GM19395 (cell line): ENCODE results near the gene MRPL2.

Source experiments
- ATAC-seq: cut with Tn5 transposase; IDR thresholded peaks from one replicate; pipeline ENCODE4 v1.9.1; 2021; ENCODE audit warnings: mild to moderate bottlenecking, moderate library complexity; ENCODE audit not compliant: unreplicated experiment

MRPL2 gene

GRCh38 chr6:43021270-43022047 is 37.8 kb downstream of the MRPL2 start, which contains the start of gene RRP36:
Gene RRP36 (plus strand): TSS chr6:43021623. CDS start chr6:43021655, 32 bp downstream.
- peak; percentile 82 for ATAC-seq

DNA sequence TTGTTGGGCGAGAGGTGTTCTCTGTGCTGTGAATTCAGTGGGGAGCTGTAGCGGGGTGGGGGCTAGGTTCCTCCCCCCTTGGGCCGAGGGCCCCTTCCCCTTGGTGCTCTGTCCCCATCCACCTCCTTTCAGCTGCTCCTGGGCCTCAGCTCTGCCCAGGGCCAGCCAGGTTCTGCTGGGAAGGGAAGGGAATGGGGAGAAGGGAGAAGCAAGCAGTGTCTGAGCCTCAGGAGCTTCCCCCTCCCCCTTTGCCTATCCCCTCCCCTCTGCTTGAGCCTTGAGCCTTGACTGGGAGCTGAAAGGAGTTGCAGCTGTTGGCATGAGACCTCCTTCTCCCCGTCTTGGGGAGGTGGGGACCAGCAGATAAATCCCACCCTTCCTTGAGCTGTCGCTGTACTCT is 38.4 kb downstream of the MRPL2 start:
- no peak for ATAC-seq

- ATAC-seq = no peak
Measured at GRCh38 chr6:43020052-43020705, 39.1 kb downstream of the MRPL2 start.

GRCh38 chr6:43019152-43019551 is 40.1 kb downstream of the MRPL2 start:
- ATAC-seq = no peak

- ATAC-seq = no peak
Measured at GRCh38 chr6:43016943-43017334, 42.3 kb downstream of the MRPL2 start.

- ATAC-seq = no peak
Measured at GRCh38 chr6:43016176-43016942, 42.9 kb downstream of the MRPL2 start.

DNA sequence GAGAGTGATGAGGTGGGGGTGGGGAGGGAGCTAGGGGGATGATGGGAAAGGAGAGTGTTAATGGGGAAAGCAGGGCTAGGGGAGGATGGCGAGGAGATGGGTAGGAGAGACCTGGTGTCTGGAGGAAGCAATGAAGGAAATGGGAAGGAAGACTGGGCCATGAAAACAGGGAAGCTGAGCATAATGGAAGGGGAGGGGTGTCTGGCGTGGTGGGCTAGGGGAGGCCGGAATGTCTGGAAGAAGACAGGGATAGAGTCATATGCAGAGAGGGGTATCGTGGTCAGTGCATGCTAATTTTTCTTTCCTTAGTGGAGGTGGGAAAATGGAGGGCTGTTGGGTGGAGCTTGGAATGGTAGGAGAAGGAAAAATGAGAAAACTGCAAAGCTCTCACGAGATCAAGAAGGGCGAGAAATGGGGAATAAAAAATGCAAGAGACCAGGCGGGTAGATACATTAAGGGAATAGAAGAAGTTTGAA is 44.8 kb downstream of the MRPL2 start:
- ATAC-seq = no peak

DNA sequence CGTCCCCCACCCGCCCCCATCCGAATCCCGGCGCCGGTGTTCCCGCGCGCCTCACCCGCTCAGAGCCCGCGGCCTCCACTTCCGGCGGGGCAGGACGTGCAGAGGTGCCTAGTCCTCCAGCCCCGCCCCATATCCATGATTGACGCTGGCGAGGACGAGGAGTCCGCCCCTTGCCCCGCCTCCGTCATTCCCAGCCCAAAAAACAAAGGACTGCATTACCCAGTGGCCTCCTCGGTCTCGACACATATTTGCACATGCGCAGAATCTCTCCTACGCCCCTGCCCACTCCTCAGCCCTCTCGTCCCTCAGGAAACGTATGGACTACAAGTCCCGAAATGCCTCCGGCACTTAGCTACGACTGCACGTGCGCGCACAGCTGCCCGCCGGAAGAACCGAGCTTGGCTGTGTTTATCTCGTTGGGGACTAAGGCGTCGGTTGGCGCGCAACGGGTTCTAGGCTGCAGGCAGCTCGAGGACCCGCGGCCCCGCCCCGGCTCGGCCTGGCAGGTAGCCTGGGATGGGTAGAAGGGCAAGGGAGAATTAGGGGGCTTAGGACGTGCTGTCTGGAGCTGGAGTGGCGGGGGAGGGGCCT is 45.3 kb downstream of the MRPL2 start, which contains the start of the genes KLHDC3 and MEA1:
TSS of gene KLHDC3 (plus strand) at position 407 of the 591 bp plus-strand sequence. CDS start 2,944 bp downstream, outside the sequence.
TSS of gene MEA1 (minus strand) at position 104 of the 591 bp plus-strand sequence. CDS start 133 bp downstream, outside the sequence.
- ATAC-seq = peak; percentile 91

- ATAC-seq = peak; percentile 7
Measured at GRCh38 chr6:43013097-43013842, 46.0 kb downstream of the MRPL2 start.

DNA sequence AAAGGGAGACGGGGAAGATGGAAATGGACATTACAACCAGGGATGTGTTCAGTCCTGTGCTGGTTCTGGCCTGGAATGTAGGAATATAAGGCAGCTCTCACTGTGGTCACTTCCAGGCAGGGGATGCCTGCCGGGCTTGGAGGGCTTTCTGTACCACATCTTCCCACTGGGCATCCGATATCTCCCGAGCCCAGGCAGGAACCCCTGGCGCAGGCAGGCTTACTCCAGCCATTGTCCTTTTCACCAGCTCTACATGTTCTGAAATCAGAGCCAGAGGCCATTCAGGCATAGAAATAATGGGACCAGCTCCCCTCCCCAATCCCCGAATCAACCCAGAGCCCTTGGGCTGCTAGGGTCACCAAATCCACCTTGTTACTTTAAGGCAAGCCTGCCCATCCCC is 46.9 kb downstream of the MRPL2 start:
- no peak for ATAC-seq

GRCh38 chr6:43011207-43011606 is 48.0 kb downstream of the MRPL2 start:
- ATAC-seq = no peak

DNA sequence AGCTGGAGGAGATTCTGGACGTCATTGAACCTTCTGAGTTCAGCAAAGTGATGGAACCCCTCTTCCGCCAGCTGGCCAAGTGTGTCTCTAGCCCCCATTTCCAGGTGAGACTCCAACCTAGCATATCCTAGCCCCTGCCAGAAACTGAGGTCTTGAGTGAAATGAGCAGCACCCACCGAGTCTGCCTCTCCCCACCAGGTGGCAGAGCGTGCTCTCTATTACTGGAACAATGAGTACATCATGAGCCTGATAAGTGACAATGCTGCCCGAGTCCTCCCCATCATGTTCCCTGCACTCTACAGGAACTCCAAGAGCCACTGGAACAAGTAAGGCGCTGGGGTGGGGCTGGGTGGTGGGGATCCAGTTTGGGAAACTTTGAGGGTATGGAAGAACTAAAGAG is 50.1 kb downstream of the MRPL2 start:
- ATAC-seq = no peak

DNA sequence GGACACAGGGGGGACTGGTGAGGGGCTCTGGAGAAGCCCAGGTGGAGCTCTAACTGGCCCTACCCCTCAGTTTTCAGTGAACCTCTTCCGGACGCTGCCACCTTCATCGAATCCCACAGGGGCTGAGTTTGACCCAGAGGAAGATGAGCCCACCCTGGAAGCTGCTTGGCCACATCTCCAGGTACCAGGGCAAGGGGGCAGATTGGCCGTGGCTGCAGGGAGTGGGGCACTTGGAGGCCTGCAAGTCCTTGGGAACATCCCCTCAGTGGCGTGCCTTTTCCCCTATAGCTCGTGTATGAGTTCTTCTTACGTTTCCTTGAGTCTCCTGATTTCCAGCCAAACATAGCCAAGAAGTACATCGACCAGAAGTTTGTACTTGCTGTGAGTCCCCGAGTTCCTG is 52.1 kb downstream of the MRPL2 start:
- no peak for ATAC-seq

DNA sequence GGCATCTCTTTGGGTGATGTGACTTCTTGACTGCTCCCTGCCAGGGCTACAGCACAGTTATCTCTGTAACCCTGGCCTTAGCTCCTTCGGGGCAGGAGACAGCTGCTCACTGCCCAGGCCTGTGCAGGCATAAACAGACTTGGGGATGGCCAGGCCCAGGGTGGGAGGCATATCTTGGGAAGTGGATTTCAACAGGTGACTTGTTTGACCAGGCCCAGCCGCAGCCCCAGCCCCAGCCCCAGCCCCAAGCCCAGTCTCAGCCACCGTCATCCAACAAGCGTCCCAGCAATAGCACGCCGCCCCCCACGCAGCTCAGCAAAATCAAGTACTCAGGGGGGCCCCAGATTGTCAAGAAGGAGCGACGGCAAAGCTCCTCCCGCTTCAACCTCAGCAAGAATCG is 53.0 kb downstream of the MRPL2 start:
- no peak for ATAC-seq

GRCh38 chr6:43005844-43006243 is 53.4 kb downstream of the MRPL2 start:
- ATAC-seq = no peak
